Activated CD4-positive, alpha-beta T cell treated with anti-CD3 and anti-CD28 coated beads for 36 hours (primary cell): ENCODE measurements around the gene C4B. TPM values are rescaled to one million over a fixed set of nuclear protein-coding genes. Genes with fewer than 3 reads are reported as not detected.
A peak's percentile ranks its signal among the peaks of the same experiment; 100 is the strongest.
"Not testable (repeated sequence)": the region's sequence is repeated elsewhere in the genome, so short reads cannot be mapped to it uniquely, and the experiment has no call there.

Source experiments
- ATAC-seq: fragments of 200-7000 bp; cut with Tn5 transposase; one replicate; pipeline ENCODE4 v1.10.0; 2021; ENCODE audit warnings: mild to moderate bottlenecking, moderate library complexity
- CTCF ChIA-PET: fragments of 350-600 bp; sonication (Branson Sonifier 250); formaldehyde crosslinking; loops from one replicate; lab custom pipeline; 2021; ENCODE audit warnings: antibody characterized with exemption; lab: Charles Lee
- POLR2A ChIA-PET: fragments of 350-600 bp; sonication (Branson Sonifier 250); formaldehyde crosslinking; loops from one replicate; lab custom pipeline; 2021; ENCODE audit warnings: antibody characterized with exemption, inconsistent platforms; lab: Charles Lee
- DNase-seq: peaks from one replicate; pipeline ENCODE4 v3.0.0-alpha.2; 2020
- H3K27ac Mint-ChIP-seq: one replicate; pipeline ENCODE4 v1.8.0; 2021; ENCODE audit warnings: mixed read lengths
- H3K27me3 Mint-ChIP-seq: one replicate; pipeline ENCODE4 v1.8.0; 2021; ENCODE audit warnings: mixed read lengths
- H3K36me3 Mint-ChIP-seq: one replicate; pipeline ENCODE4 v1.8.0; 2021; ENCODE audit warnings: low read depth, mixed read lengths
- H3K4me1 Mint-ChIP-seq: one replicate; pipeline ENCODE4 v1.8.0; 2021; ENCODE audit warnings: mixed read lengths
- H3K4me3 Mint-ChIP-seq: one replicate; pipeline ENCODE4 v1.8.0; 2021; ENCODE audit warnings: mild to moderate bottlenecking, moderate library complexity, mixed read lengths
- H3K9me3 Mint-ChIP-seq: one replicate; pipeline ENCODE4 v1.8.0; 2021; ENCODE audit warnings: low read depth, mixed read lengths
- intact Hi-C, 2 experiments: fragments of 100-400 bp; cut with DNase I in 1 of 2; cut with micrococcal nuclease in 1 of 2; formaldehyde crosslinking; loops; one replicate each; pipeline versions ENCODE4 v1.14.2 to v1.15.1; 2022 to 2024; cut with DNase I, micrococcal nuclease
- total RNA-seq, 2 experiments: library from RNA; stranded (reverse); gene quantifications; one replicate each; pipeline ENCODE4 v1.2.3, GENCODE V29; 2021

The C4B gene
- total RNA-seq, 2 experiments from 2014 or later, result 2.8 to 2.9 TPM

DNA sequence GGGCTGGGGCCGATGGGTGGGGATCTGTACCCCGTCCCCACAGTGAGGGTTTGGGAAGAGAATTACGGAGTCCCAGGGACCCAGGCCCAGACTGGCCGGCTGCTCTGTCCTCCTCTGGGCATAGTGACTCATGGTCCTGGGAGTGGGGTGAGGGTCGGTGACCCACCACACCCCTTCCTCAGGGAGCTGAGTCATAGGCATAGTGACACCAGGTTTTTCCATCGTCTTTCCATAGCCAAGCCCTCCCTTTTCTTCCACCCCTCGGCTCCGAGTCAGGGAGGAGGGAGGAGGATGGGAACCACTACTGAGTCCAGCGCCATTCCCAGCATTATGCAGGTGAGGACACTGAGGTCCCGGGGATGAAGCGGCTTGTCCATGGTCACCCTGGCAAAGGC, 32.5 kb downstream of the C4B start:
- DNase-seq, result no peak
- Mint-ChIP-seq H3K27me3 (no peaks in the 10 kb centered on the region), H3K9me3 (no peaks in the 10 kb centered on the region), H3K27ac (no peak overlapping the region), H3K4me3 (no peak overlapping the region), H3K36me3 (no peaks in the 10 kb centered on the region), H3K4me1 (peaks cover 3% of the 10 kb centered on the region)
- ChIA-PET POLR2A (no interaction called here), CTCF (interaction anchor here (0.6 to 1.1 kb wide), 4 partner anchors 12 to 82 kb away, joined by 3 to 6 read pairs (median 3); no protein-coding TSS in a partner anchor)
- intact Hi-C loops, result loop anchor here in 1 of 2 experiments (10.0 kb wide), 1 partner anchor 108 kb away; the partner anchor contains the start of genes PPT2 and PRRT1
- no peak for ATAC-seq

GRCh38 chr6:32047539-32047854, 32.9 kb downstream of the C4B start:
- no peak for DNase-seq
- no peak overlapping the region for H3K4me3 Mint-ChIP-seq
- no peak overlapping the region for H3K27ac Mint-ChIP-seq
- peaks cover 3% of the 10 kb centered on the region for H3K4me1 Mint-ChIP-seq
- intact Hi-C loops, result loop anchor here in 1 of 2 experiments (10.0 kb wide), 1 partner anchor 107 kb away; the partner anchor contains the start of genes PPT2 and PRRT1
- POLR2A ChIA-PET, result no interaction called here
- no peaks in the 10 kb centered on the region for H3K36me3 Mint-ChIP-seq
- ATAC-seq, result no peak
- CTCF ChIA-PET, result interaction anchor here (0.6 to 1.2 kb wide), 9 partner anchors 10 to 817 kb away, joined by 3 to 6 read pairs (median 3); partner anchors contain the start of gene CYP21A2
- H3K27me3 Mint-ChIP-seq, result no peaks in the 10 kb centered on the region
- no peaks in the 10 kb centered on the region for H3K9me3 Mint-ChIP-seq

DNA sequence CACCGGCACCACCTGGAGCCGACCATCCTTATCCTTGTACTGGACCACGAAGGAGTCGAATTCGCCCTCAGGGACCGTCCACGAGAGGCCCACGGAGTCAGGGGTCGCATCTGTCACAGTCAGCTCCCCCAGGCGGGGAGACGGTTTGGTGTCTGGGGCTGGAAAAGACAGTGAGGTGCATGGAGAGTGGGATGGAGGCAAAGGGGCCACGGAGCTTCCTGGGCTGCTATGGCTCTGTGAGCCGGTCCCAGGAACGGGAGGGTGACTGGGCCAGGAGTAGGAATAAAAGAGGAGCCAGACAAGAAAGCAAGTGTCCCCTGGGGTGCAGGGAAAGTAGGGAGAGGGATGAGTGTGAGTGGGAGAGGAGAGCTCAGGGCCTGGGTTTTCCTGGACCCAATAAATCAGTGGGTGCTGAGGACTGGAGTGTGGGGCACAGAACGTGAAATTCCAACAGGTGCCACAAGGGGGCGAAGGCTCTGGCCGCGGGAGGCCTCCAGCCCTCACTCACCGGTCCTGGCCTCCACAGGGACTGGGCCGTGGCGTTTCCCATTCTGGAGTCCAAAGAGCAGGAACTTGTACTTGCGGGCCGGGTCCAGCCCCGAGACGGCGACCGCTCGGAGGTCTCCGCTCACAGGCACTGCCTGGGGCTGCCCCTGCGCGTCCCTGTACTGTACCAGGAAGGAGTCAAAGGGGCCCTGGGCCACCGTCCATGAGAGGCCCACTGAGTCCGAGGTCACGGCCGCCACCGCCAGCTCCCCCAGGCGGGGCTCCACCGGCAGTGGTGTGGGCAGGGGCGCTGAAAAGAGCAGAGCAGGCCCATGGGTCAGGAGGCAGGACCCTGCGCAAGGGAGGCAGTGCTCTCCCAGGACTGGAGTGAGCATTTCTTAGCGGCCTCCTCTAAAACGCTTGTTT, 33.5 kb downstream of the C4B start:
- Mint-ChIP-seq H3K27me3 (no peaks in the 10 kb centered on the region), H3K4me1 (peaks cover 3% of the 10 kb centered on the region), H3K36me3 (no peaks in the 10 kb centered on the region), H3K9me3 (no peaks in the 10 kb centered on the region), H3K4me3 (no peak overlapping the region), H3K27ac (no peak overlapping the region)
- intact Hi-C loops, result loop anchor here in 1 of 2 experiments (10.0 kb wide), 1 partner anchor 107 kb away; the partner anchor contains the start of genes PPT2 and PRRT1
- CTCF ChIA-PET, result interaction anchor here (0.5 to 1.5 kb wide), 12 partner anchors 10 to 972 kb away, joined by 3 to 6 read pairs (median 3); partner anchors contain the start of genes CYP21A2, NELFE and SKIC2
- DNase-seq, result peak; percentile 82
- POLR2A ChIA-PET, result no interaction called here
- ATAC-seq, result peak; percentile 90

DNA sequence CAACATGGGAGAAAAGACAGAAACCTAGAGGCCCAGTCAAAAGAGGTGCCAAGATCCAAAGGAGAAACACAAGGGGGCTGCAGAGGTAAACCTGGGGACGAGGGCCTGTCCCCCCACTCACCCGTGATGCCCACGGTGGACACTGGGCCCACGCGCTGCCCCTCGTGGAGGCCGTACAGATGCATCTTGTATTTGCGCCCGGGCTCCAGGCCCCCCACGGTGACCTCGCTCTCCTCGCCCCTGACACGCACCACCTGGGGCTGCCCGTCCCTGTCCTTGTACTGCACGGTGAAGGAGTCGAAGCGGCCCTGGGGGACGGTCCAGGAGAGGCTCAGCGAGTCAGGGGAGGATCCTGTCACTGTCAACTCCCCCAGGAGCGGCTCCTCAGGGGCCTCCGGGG, 34.6 kb downstream of the C4B start:
- H3K27me3 Mint-ChIP-seq, H3K9me3 Mint-ChIP-seq, H3K27ac Mint-ChIP-seq, ATAC-seq, H3K4me1 Mint-ChIP-seq, H3K4me3 Mint-ChIP-seq, DNase-seq, POLR2A ChIA-PET, H3K36me3 Mint-ChIP-seq: not testable (repeated sequence)
- intact Hi-C loops, result loop anchor here in 1 of 2 experiments (10.0 kb wide), 1 partner anchor 106 kb away; the partner anchor contains the start of genes PPT2 and PRRT1
- CTCF ChIA-PET, result interaction anchor here (0.6 to 1.5 kb wide), 2 partner anchors 44 to 90 kb away, joined by 3 to 5 read pairs; partner anchors contain the start of genes NELFE and SKIC2

- H3K27me3 Mint-ChIP-seq, DNase-seq, H3K4me1 Mint-ChIP-seq, H3K9me3 Mint-ChIP-seq, ATAC-seq, H3K36me3 Mint-ChIP-seq, CTCF ChIA-PET, H3K4me3 Mint-ChIP-seq, H3K27ac Mint-ChIP-seq, POLR2A ChIA-PET: not testable (repeated sequence)
- intact Hi-C loops, result loop anchor here in 1 of 2 experiments (10.0 kb wide), 1 partner anchor 105 kb away; the partner anchor contains the start of genes PPT2 and PRRT1
Measured at GRCh38 chr6:32049736-32050135, 35.1 kb downstream of the C4B start.

GRCh38 chr6:32050562-32050961, 36.0 kb downstream of the C4B start:
- CTCF ChIA-PET, result no interaction called here
- H3K4me3 Mint-ChIP-seq, result no peak overlapping the region
- POLR2A ChIA-PET, result no interaction called here

GRCh38 chr6:32052626-32053025, 38.0 kb downstream of the C4B start:
- H3K4me1 Mint-ChIP-seq, H3K27me3 Mint-ChIP-seq, H3K9me3 Mint-ChIP-seq, H3K4me3 Mint-ChIP-seq, H3K27ac Mint-ChIP-seq, DNase-seq, ATAC-seq, POLR2A ChIA-PET, H3K36me3 Mint-ChIP-seq, intact Hi-C loops, CTCF ChIA-PET: not testable (repeated sequence)

More at GRCh38 chr6:32050562-32050961, 36.0 kb downstream of the C4B start:
- H3K36me3 Mint-ChIP-seq, result no peaks in the 10 kb centered on the region
- H3K27me3 Mint-ChIP-seq, result no peaks in the 10 kb centered on the region
- H3K27ac Mint-ChIP-seq, result no peak overlapping the region
- intact Hi-C loops, result no loop called here
- H3K9me3 Mint-ChIP-seq, result no peaks in the 10 kb centered on the region
- no peak for ATAC-seq
- DNase-seq, result no peak
- H3K4me1 Mint-ChIP-seq, result peaks cover 3% of the 10 kb centered on the region

DNA sequence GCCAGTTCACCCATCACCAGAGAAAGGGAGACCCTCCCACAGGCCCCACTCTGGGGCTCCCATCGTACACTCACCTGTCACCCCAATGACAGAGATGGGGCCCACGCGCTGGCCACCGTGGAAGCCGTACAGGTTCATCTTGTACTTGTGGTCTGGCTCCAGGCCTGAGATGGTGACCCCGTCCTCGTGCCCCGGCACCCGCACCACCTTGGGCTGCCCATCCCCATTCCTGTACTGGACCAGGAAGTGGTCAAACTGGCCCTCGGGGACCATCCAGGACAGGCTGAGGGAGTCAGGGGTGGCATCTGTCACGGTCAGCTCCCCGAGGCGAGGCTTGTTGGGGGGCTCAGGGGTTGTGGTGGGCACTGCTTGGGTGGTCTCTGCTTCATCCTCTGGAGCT, 38.7 kb downstream of the C4B start:
- POLR2A ChIA-PET, result interaction anchor here (0.6 kb wide), 1 partner anchor 1869 kb away, joined by 3 read pairs; no protein-coding TSS in a partner anchor
- H3K27ac Mint-ChIP-seq, H3K36me3 Mint-ChIP-seq, H3K4me3 Mint-ChIP-seq, CTCF ChIA-PET, DNase-seq, H3K4me1 Mint-ChIP-seq, H3K9me3 Mint-ChIP-seq, ATAC-seq, H3K27me3 Mint-ChIP-seq, intact Hi-C loops: not testable (repeated sequence)

GRCh38 chr6:32055756-32056155, 41.2 kb downstream of the C4B start:
- H3K4me1 Mint-ChIP-seq, H3K4me3 Mint-ChIP-seq, intact Hi-C loops, DNase-seq, POLR2A ChIA-PET, H3K27ac Mint-ChIP-seq, H3K9me3 Mint-ChIP-seq, H3K36me3 Mint-ChIP-seq, H3K27me3 Mint-ChIP-seq, ATAC-seq: not testable (repeated sequence)
- CTCF ChIA-PET, result interaction anchor here (0.6 kb wide), 1 partner anchor 36 kb away, joined by 3 read pairs; no protein-coding TSS in a partner anchor

DNA sequence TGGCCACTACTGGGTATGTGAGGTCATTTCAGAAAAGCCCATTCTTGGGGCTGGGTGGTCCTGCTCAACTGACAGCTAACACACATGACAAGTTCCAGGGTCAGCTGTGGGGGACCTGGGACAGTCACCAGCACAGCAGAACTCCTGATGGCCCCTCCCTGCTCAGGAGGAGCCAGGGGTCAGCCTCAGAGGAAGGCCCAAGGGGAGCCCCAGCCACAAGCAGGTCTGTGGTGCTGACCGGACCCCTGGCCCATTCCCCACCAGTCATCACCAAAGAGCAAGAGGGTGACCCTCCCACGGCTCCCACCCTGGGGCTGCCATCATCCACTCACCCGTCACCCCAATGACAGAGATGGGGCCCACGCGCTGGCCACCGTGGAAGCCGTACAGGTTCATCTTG, 41.7 kb downstream of the C4B start:
- intact Hi-C loops, result no loop called here
- no peak for ATAC-seq
- Mint-ChIP-seq H3K36me3 (no peaks in the 10 kb centered on the region), H3K27me3 (no peaks in the 10 kb centered on the region), H3K4me1 (no peaks in the 10 kb centered on the region), H3K9me3 (no peaks in the 10 kb centered on the region), H3K4me3 (no peak overlapping the region), H3K27ac (no peak overlapping the region)
- ChIA-PET POLR2A (no interaction called here), CTCF (interaction anchor here (0.6 kb wide), 1 partner anchor 35 kb away, joined by 3 read pairs; no protein-coding TSS in a partner anchor)
- DNase-seq, result no peak

GRCh38 chr6:32057966-32058365, 43.4 kb downstream of the C4B start:
- ChIA-PET CTCF (interaction anchor here (0.6 kb wide), 1 partner anchor 181 kb away, joined by 3 read pairs; no protein-coding TSS in a partner anchor), POLR2A (no interaction called here)
- no peak for ATAC-seq
- Mint-ChIP-seq H3K4me3 (no peak overlapping the region), H3K36me3 (no peaks in the 10 kb centered on the region), H3K27me3 (no peaks in the 10 kb centered on the region), H3K4me1 (no peaks in the 10 kb centered on the region), H3K27ac (no peak overlapping the region), H3K9me3 (no peaks in the 10 kb centered on the region)
- no peak for DNase-seq
- intact Hi-C loops, result no loop called here
